SKM-1 (cell line): ENCODE measurements around the gene ENTPD7.

Experiments
- DNase-seq: peaks from one replicate; lab custom pipeline; 2025; ENCODE audit not compliant: unreplicated experiment; lab: John Stamatoyannopoulos, UW

ENTPD7 gene

GRCh38 chr10:99633832-99634231 lies 25.5 kb upstream of the ENTPD7 start:
- no peak for DNase-seq

DNA sequence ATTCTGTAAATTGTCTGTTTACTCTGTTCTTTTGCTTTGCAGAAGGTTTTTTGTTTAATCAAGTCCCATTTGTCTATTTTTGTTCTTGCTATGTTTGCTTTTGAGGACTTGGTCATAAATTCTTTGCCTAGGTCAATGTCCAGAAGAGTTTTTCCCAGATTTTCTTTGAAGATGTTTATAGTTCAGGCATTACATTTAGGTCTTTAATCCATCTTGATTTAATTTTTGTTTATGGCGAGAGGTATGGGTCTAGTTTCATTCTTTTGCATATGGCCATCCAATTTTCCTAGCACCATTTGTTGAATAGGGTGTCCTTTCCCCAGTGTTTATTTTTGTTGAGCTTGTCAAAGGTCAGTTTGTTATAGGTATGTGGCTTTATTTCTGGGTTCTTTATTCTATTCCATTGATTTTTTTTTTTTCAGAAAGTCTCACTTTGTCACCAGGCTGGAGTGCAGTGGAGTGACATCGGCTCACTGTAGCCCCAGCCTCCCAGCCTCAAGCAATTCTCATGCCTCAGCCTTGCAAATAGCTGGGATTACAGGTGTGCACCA lies 11.6 kb upstream of the ENTPD7 start:
- DNase-seq: no peak

- DNase-seq: no peak
Observed at GRCh38 chr10:99648717-99649116, 10.6 kb upstream of the ENTPD7 start.

DNA sequence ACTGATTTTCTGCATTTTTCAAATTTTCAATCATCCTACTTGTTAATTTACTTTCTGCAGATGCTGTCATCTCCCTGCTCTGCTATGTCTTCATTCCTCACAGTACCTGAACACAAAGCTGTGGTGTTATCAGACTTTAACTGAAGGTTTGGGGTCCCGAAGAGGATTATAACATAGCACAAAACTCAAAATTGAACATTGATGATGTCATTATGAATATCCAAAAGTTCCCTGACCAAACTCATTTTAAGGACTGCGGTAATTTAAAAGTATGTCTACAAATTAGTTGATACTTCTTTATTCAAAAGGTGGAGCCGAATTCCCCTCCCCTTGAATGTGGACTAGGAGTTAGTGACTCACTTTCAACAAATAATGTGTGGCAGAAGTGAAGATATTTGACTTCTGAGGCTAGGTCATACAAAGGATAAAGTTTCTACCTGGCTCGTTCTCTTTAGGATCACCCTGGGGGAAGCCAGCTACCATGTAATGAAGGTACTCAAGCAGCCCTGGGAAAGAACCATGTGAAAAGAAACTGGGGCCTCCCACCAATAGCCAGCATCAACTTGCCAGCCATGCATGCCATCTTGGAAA lies 6.4 kb upstream of the ENTPD7 start:
- no peak for DNase-seq

DNA sequence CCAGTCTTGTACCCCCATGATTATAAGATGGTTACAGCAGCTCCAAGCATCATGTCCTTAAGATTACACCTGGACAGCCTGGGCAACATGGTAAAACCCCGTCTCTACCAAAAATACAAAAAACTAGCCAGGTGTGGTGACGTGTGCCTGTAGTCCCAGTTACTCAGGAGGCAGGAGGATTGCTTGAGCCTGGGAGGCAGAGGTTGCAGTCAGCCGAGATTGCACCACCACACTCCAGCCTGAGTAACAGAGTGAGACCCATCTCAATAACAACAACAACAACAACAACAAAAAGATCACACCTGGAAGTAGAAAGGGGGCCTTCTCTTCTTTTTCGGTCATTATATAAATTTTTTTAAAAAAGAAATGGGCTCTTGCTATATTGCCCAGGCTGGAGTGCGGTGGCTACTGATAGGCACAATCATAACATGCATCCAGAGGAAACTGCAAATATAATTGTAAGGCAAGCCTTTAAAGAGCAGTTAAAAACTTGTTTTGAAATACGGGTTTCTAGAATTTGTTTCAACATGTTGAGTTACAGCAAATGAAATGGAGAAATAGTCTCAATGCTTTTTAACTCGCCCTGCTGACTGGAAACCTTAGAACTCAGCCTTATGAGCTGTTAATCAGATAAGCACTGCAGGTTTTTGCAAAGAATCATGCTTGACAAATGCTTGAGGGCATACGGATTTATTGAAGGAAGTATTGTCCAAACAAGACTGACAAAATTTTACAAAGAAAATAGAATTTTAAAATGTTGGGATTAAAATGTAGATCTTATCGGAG lies 4.7 kb upstream of the ENTPD7 start:
- DNase-seq: peak; percentile 12

DNA sequence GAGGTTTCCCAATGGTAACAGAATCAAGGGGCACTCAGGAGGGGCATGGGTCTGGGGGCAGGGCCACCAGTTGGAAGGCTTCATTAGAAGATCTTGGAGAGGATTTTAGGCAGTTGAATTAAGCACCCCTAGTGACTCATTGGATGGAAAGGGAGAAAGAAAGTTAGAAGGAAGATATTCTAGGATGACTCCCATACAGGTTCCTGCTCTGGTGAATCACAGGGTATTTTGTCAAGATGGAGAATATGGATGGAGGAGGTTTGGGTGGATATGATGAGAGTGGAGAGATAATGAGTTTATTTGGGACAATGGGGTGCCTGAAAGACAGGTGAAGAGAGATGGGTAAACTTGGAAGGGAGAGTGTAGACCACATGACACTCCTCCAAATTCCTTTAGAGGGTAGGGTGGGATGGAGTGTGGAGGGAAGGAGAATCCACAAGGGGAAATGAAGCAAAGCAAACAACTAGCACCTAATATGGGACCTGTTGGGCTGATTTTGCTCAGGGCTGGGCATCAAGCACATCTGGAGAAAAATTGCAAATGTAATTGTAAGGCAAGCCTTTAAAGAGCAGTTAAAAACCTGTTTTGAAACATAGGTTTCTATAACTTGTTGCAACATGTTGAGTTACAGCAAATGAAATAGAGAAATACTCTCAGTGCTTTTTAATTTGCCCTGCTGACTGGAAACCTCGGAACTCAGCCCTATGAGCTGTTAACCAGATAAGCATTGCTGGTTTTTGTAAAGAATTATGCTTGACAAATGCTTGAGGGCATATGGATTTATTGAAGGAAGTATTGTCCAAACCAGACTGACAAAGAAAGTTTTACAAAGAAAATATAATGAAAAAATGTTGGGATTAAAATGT lies 2.9 kb upstream of the ENTPD7 start:
- peak; percentile 49 for DNase-seq

- no peak for DNase-seq
Observed at GRCh38 chr10:99658622-99659030, 683 bp upstream of the ENTPD7 start.

DNA sequence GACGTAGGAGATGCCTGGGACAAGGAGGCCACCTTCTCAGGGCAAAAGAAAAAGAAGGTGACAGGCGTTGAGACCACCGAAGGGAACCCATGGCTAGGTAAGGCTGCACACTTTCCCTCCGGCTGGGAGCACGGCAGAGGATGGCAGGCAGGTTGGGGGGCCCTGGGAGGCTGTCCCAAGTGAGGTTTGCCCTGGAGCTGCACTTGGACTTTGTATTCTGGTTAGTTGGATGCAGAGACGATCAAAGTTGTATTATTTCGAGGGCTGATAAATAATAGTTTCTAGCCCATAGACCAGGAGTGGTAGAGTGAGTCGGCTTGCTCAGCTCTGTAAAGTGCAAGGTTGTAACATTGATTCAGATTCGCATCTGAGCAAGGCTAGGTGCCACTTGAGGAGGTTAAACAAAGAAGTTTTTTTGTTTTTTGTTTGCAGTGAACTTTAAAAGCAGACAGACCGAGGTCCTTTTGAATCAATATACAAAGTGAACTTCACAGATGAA lies 608 bp downstream of the ENTPD7 start:
- DNase-seq: no peak

GRCh38 chr10:99660662-99661376 lies 1.5 kb downstream of the ENTPD7 start:
- no peak for DNase-seq

GRCh38 chr10:99661377-99661763 lies 2.1 kb downstream of the ENTPD7 start:
- DNase-seq: no peak

- no peak for DNase-seq
Observed at GRCh38 chr10:99665304-99665703, 6.0 kb downstream of the ENTPD7 start.

- DNase-seq: no peak
Observed at GRCh38 chr10:99667108-99667751, 7.9 kb downstream of the ENTPD7 start.

- DNase-seq: no peak
Observed at GRCh38 chr10:99671386-99671785, 12.1 kb downstream of the ENTPD7 start.

DNA sequence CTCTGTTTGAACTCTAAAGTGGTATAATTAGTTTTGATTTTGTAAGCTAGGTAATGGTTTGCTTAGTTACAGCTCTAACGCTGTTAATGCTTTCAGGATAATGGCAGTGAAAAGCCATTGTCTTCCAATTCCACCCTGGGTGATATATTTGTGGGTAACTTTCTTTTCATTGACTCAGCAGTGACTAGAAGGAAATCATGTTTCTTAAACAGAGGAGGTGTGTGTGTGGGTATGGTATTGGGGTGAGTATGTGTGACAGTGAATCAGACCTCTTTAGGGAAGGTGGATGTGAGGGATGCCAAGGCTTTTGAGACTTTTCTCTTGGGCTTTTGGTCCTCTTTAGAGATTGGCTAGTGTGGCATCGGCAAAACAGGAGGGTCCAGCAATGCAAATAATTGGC lies 13.6 kb downstream of the ENTPD7 start:
- DNase-seq: no peak

DNA sequence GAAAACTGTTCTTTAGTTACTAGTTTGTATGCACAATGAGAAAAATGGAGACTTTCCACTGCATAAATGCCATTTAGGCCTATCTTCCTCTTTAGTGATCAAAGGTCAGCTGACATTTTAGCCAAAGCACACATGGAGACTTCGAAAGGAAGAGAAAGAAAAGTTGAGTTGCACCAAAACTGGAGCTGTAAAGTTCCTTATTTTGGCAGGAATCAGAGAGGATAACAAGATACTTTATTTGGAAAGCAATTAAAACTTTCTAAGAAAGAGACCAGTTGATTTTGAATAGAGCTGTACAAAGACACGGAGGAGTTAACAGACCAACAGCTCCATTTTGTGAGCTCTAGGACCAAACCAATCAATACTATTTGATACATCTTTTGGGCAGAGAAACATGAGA lies 14.2 kb downstream of the ENTPD7 start:
- DNase-seq: no peak

- no peak for DNase-seq
Observed at GRCh38 chr10:99674762-99675161, 15.5 kb downstream of the ENTPD7 start.

GRCh38 chr10:99676426-99676825 lies 17.1 kb downstream of the ENTPD7 start:
- no peak for DNase-seq

DNA sequence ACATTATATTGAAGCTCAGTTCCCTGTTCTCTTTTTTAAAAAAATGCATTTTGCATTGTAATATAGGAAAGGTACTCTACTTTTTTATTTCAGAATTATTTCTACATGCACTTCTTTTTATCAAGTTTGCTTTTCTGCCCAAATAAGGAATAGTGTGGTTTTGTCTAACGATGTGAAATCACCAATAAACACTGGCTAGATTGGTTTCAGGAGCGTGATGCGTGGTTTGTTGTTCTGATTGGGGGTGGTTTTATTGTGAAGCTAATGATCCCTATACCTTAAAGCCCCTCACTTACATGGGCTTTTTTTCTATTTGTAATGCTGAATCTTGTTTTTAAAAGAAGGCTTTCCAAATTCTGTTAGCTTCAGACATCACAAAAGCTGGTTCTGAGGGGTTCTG lies 17.6 kb downstream of the ENTPD7 start:
- DNase-seq: no peak

GRCh38 chr10:99678921-99679320 lies 19.6 kb downstream of the ENTPD7 start:
- DNase-seq: no peak

DNA sequence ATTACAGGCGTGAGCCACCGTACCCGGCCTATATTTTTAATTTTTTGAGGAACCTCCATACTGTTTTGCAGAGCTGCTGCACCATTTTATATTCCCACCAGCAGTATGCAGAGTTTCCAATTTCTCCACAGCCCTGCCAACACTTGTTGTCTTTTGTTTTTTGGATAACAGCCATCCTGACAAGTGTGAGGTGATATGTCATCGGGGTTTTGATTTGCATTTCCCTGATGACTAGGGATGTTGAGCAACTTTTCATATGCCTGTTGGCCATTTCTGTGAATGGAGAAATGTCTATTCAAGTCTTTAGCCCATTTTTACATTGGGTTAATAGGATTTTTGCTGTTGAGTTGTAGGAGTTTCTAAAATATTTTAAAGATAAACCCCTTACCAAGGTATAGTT lies 22.2 kb downstream of the ENTPD7 start:
- no peak for DNase-seq
